GM13977 (cell line): ENCODE measurements around the gene FILIP1L.
A peak's percentile ranks its signal among the peaks of the same experiment; 100 is the strongest.

Source experiments
- DNase-seq: peaks from one replicate; pipeline ENCODE4 v3.0.0; 2012; ENCODE audit warnings: low spot score
- CTCF ChIP-seq: IDR thresholded peaks from 2 replicates; pipeline ENCODE4 v1.5.1; 2012; ENCODE audit warnings: mild to moderate bottlenecking, control low read depth; ENCODE audit not compliant: insufficient read depth; ENCODE audit errors: extremely low read depth, missing control alignments
- in situ Hi-C: fragments of 300-500 bp; cut with MboI; formaldehyde crosslinking; loops from one replicate; pipeline ENCODE4 v1.12.0; 2022; ENCODE audit warnings: low sequenced_read_pairs, low pct_unique_long_range_greater_than_20kb, mixed read lengths, inconsistent platforms; ENCODE audit not compliant: unreplicated experiment

The FILIP1L gene

GRCh38 chr3:99829844-99830243 lies 284.5 kb downstream of the FILIP1L start:
- DNase-seq: no peak
- in situ Hi-C loops: loop anchor here (25.0 kb wide), 1 partner anchor 757 kb away; no protein-coding TSS in a partner anchor
- TF ChIP-seq CTCF: no peak

GRCh38 chr3:99825004-99825640 lies 289.2 kb downstream of the FILIP1L start:
- no peak for TF ChIP-seq CTCF
- in situ Hi-C loops: loop anchor here (25.0 kb wide), 1 partner anchor 762 kb away; no protein-coding TSS in a partner anchor
- no peak for DNase-seq

DNA sequence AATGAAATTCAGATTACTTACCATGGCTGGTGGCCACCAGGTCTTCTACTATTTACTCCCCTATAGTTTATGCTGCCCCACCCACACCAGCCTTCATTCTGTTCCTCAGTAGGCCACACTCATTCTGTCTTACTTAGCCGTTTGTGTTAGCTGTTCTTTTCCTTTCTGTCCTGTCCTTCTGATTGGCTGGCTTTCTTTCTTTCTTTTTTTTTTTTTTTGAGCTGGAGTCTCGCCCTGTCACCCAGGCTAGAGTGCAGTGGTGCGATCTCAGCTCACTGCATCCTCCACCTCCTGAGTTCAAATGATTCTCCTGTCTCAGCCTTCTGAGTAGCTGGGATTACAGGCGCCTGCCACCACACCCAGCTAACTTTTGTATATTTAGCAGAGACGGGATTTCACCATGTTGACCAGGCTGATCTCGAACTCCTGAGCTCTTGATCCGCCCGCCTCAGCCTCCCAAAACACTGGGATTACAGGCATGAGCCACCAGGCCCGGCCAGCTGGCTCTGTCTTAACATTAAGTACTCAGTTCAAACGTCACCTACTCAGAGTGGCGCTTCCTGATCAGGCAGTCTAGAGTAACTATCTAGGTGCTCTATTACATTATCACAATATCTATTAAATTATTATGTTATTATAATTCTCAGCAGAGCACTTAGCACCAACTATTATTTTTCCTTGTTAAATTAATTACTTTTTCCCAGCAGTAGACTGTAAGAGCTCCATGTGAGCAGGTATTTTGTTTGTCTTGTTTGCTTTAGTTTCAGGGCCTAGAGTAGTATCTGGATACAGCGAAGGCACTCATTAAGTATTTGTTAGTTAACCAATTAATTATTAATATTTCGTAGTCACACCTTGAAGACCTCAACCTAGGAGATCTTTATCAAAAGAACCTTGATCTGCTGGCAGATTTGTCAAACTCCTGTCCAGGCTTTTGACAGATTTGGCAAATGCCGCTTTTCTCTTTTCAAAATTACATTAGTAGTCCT lies 290.3 kb downstream of the FILIP1L start:
- no peak for DNase-seq

DNA sequence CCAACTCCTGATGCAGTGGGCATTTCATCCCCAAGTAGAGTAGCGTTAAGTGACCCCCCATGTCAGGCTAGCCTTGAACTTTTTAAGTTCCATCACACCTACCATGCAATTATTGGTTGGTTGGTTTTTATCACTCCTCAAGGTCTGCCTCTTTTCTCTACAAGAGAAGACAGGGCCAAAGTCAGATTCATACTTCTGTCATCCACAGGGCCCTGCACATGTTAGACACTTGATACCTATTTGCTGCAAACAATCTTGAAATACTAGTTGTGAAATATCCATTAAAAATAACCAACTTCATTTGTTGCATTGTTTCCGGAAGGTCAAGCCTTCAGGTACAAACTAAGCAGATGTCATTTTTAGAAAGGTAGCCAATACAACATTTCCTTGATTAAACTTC lies 295.5 kb downstream of the FILIP1L start:
- in situ Hi-C loops: no loop called here
- no peak for DNase-seq
- no peak for TF ChIP-seq CTCF

More for the DNA sequence above, 290.3 kb downstream of the FILIP1L start:
- no peak for TF ChIP-seq CTCF
- in situ Hi-C loops: no loop called here

DNA sequence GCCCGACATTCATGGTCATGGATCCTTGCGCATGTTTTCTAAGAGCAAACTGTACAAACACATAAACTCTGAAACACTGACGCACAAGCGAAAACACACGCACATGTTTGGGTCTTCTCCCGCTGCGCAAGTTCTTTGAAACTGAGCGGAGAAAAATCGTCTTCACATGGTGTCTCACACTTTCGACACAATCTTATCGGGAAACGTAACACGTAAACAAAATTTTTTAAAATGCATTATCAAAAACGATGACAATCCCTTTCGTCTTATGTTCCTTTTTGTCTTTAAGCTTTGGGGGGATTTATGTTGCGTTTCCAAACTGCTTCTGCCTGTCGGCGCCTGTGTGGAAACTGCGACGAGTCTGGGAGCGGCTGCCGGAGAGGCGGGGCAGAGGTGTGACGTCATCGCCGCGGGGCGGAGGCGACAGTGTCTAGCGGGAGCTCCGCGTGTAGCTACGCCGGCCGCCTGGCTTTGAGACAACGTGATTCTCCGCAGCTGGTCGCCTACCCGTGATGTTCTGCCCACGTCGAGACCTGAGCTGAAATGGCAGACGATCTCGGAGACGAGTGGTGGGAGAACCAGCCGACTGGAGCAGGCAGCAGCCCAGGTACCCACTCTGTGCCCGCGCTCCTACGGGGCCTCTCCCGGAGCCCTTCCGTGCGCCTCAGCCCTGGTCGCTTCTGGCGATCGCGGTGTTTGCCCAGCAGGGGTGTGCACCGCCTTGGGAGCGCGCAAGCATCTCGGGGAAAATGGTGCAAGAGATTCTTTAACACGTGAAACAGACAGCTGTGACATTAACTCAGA lies 296.7 kb downstream of the FILIP1L start, which contains the start of gene CMSS1:
CMSS1 (plus strand) TSS at position 426 of the 804 bp plus-strand sequence.
- in situ Hi-C loops: no loop called here
- TF ChIP-seq CTCF: no peak
- DNase-seq: peak; percentile 88

DNA sequence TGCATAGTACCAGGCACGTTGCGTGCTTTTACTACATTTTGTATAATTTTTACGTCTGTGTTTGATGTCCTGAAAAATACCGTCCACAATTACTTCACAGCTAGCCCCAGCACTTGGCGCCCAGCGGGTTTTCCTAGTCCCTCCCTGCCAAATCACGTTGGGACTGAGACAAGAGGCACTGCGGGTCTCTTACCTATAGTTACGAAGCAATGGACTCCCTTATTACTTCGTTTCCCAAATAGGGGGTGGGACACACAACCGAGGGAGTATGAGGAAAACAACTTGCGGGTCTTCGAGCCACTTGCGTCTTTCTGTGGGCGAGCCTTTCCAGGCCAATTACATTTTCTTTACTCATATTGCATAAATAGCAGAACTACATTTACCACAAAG lies 297.3 kb downstream of the FILIP1L start:
- TF ChIP-seq CTCF: no peak
- no peak for DNase-seq
- in situ Hi-C loops: no loop called here
